LNCaP clone FGC (cell line): ENCODE measurements around the gene SEC62.
"Not testable (repeated sequence)": the region's sequence is repeated elsewhere in the genome, so short reads cannot be mapped to it uniquely, and the experiment has no call there.

Source experiments
- DNase-seq: peaks from one replicate; pipeline ENCODE4 v3.0.0-alpha.2; 2011; ENCODE audit warnings: low read depth
- H3K4me3 ChIP-seq: 2 replicates; pipeline ENCODE4 v1.5.1; 2011; ENCODE audit warnings: mild to moderate bottlenecking, low read depth, low read length, control low read depth
- CTCF ChIP-seq: IDR thresholded peaks from 2 replicates; pipeline ENCODE4 v1.5.1; 2012; ENCODE audit warnings: mild to moderate bottlenecking; ENCODE audit not compliant: control insufficient read depth, insufficient read depth; ENCODE audit errors: extremely low read depth

The SEC62 gene

GRCh38 chr3:170012683-170013400, 46.2 kb downstream of the SEC62 start:
- TF ChIP-seq CTCF = no peak
- DNase-seq = no peak
- H3K4me3 ChIP-seq = no peak overlapping the region

GRCh38 chr3:170016057-170016456, 49.5 kb downstream of the SEC62 start:
- DNase-seq = no peak
- H3K4me3 ChIP-seq = no peak overlapping the region
- no peak for TF ChIP-seq CTCF

- not testable (repeated sequence) for H3K4me3 ChIP-seq, DNase-seq
Measured at GRCh38 chr3:170019306-170019705, 52.7 kb downstream of the SEC62 start.

- no peak overlapping the region for H3K4me3 ChIP-seq
- no peak for TF ChIP-seq CTCF
- DNase-seq = no peak
Measured at GRCh38 chr3:170021083-170021482, 54.5 kb downstream of the SEC62 start.

- TF ChIP-seq CTCF = no peak
- H3K4me3 ChIP-seq = no peak overlapping the region
- DNase-seq = no peak
Measured at GRCh38 chr3:170022336-170022735, 55.7 kb downstream of the SEC62 start.

GRCh38 chr3:170023165-170023564, 56.6 kb downstream of the SEC62 start:
- no peak for DNase-seq
- no peak overlapping the region for H3K4me3 ChIP-seq
- TF ChIP-seq CTCF = no peak

- no peak overlapping the region for H3K4me3 ChIP-seq
- DNase-seq = no peak
- TF ChIP-seq CTCF = no peak
Measured at GRCh38 chr3:170024581-170024980, 58.0 kb downstream of the SEC62 start.
